ENCODE data around the gene DOCK3.
"Not testable (repeated sequence)": the region's sequence is repeated elsewhere in the genome, so short reads cannot be mapped to it uniquely, and the experiment has no call there.

DOCK3 gene

GRCh38 chr3:51270559-51270958 lies 595.8 kb downstream of the DOCK3 start:
- H3K27ac ChIP-seq: no peak overlapping the region
- H3K4me3 ChIP-seq: no peak overlapping the region

- H3K4me3 ChIP-seq: no peak overlapping the region
- H3K27ac ChIP-seq: no peak overlapping the region
Measured at GRCh38 chr3:51271172-51271571, 596.4 kb downstream of the DOCK3 start.

- H3K4me3 ChIP-seq: no peak overlapping the region
- no peak overlapping the region for H3K27ac ChIP-seq
Measured at GRCh38 chr3:51274052-51274451, 599.3 kb downstream of the DOCK3 start.

GRCh38 chr3:51275111-51275805 lies 600.5 kb downstream of the DOCK3 start:
- no peak overlapping the region for H3K27ac ChIP-seq

GRCh38 chr3:51276046-51276445 lies 601.3 kb downstream of the DOCK3 start:
- no peak overlapping the region for H3K27ac ChIP-seq
- H3K4me3 ChIP-seq: no peak overlapping the region

More at GRCh38 chr3:51275111-51275805, 600.5 kb downstream of the DOCK3 start:
- no peak overlapping the region for H3K4me3 ChIP-seq

- Histone ChIP-seq H3K4me3 (no peak overlapping the region), H3K27ac (no peak overlapping the region)
Measured at GRCh38 chr3:51279448-51279847, 604.7 kb downstream of the DOCK3 start.

GRCh38 chr3:51280176-51280575 lies 605.4 kb downstream of the DOCK3 start:
- H3K27ac ChIP-seq: no peak overlapping the region
- no peak overlapping the region for H3K4me3 ChIP-seq

- Histone ChIP-seq H3K4me3 (no peak overlapping the region), H3K27ac (no peak overlapping the region)
Measured at GRCh38 chr3:51282931-51283330, 608.2 kb downstream of the DOCK3 start.

- Histone ChIP-seq H3K27ac (no peak overlapping the region), H3K4me3 (no peak overlapping the region)
Measured at GRCh38 chr3:51283421-51283820, 608.7 kb downstream of the DOCK3 start.

GRCh38 chr3:51295625-51296024 lies 620.9 kb downstream of the DOCK3 start:
- no peak overlapping the region for H3K4me3 ChIP-seq
- no peak overlapping the region for H3K27ac ChIP-seq

- Histone ChIP-seq H3K4me3 (no peak overlapping the region), H3K27ac (no peak overlapping the region)
Measured at GRCh38 chr3:51297333-51297732, 622.6 kb downstream of the DOCK3 start.

GRCh38 chr3:51304230-51304629 lies 629.5 kb downstream of the DOCK3 start:
- H3K4me3 ChIP-seq: no peak overlapping the region
- no peak overlapping the region for H3K27ac ChIP-seq

- no peak overlapping the region for H3K4me3 ChIP-seq
- no peak overlapping the region for H3K27ac ChIP-seq
Measured at GRCh38 chr3:51306093-51306492, 631.4 kb downstream of the DOCK3 start.

GRCh38 chr3:51307458-51307857 lies 632.7 kb downstream of the DOCK3 start:
- H3K4me3 ChIP-seq: no peak overlapping the region
- H3K27ac ChIP-seq: no peak overlapping the region

- H3K4me3 ChIP-seq, H3K27ac ChIP-seq: not testable (repeated sequence)
Measured at GRCh38 chr3:51307945-51308607, 633.3 kb downstream of the DOCK3 start.

- H3K4me3 ChIP-seq: no peak overlapping the region
- no peak overlapping the region for H3K27ac ChIP-seq
Measured at GRCh38 chr3:51311055-51311454, 636.3 kb downstream of the DOCK3 start.

- H3K4me3 ChIP-seq: no peak overlapping the region
- H3K27ac ChIP-seq: no peak overlapping the region
Measured at GRCh38 chr3:51328206-51328605, 653.5 kb downstream of the DOCK3 start.

GRCh38 chr3:51330046-51330445 lies 655.3 kb downstream of the DOCK3 start:
- H3K27ac ChIP-seq: no peak overlapping the region

GRCh38 chr3:51332156-51332555 lies 657.4 kb downstream of the DOCK3 start:
- no peak overlapping the region for H3K4me3 ChIP-seq
- H3K27ac ChIP-seq: no peak overlapping the region

More at GRCh38 chr3:51330046-51330445, 655.3 kb downstream of the DOCK3 start:
- no peak overlapping the region for H3K4me3 ChIP-seq

GRCh38 chr3:51333021-51333420 lies 658.3 kb downstream of the DOCK3 start:
- no peak overlapping the region for H3K4me3 ChIP-seq
- H3K27ac ChIP-seq: no peak overlapping the region

- Histone ChIP-seq H3K4me3 (no peak overlapping the region), H3K27ac (no peak overlapping the region)
Measured at GRCh38 chr3:51336261-51336660, 661.5 kb downstream of the DOCK3 start.

GRCh38 chr3:51337666-51338065 lies 662.9 kb downstream of the DOCK3 start:
- Histone ChIP-seq H3K4me3 (no peak overlapping the region), H3K27ac (no peak overlapping the region)
